GM23338 (cell line): Measurements from ENCODE around the gene TAF11. TPM values are rescaled to one million over a fixed set of nuclear protein-coding genes. Genes with fewer than 3 reads are reported as not detected.

Source experiments
- ATAC-seq: fragments of 200-7000 bp; cut with Tn5 transposase; 3 replicates; pipeline ENCODE4 v1.9.1; 2020
- DNase-seq: peaks from one replicate; pipeline ENCODE4 v3.0.0-alpha.2; 2015; ENCODE audit warnings: low spot score
- H2AFZ ChIP-seq: fragments of 200-600 bp; sonication (generic); 2 replicates; pipeline ENCODE4 v1.8.0; 2016; ENCODE audit warnings: antibody characterized with exemption, mild to moderate bottlenecking, moderate library complexity
- H3F3A ChIP-seq: fragments of 200-600 bp; sonication (generic); replicated peaks from 2 replicates; pipeline ENCODE4 v1.8.0; 2017; ENCODE audit warnings: antibody characterized with exemption, mixed run types, low read depth
- H3K27ac ChIP-seq: fragments of 200-600 bp; sonication (generic); 2 replicates; pipeline ENCODE4 v1.6.1; 2016; ENCODE audit warnings: low read depth
- H3K27me3 ChIP-seq: fragments of 200-600 bp; sonication (generic); 2 replicates; pipeline ENCODE4 v1.8.0; 2016; ENCODE audit warnings: mild to moderate bottlenecking, mixed run types, moderate library complexity; ENCODE audit not compliant: insufficient read depth
- H3K36me3 ChIP-seq: fragments of 200-600 bp; sonication (generic); 2 replicates; pipeline ENCODE4 v1.8.0; 2016; ENCODE audit warnings: mild to moderate bottlenecking; ENCODE audit not compliant: insufficient read depth
- H3K4me1 ChIP-seq: fragments of 200-600 bp; sonication (generic); 2 replicates; pipeline ENCODE4 v1.8.0; 2016; ENCODE audit warnings: mild to moderate bottlenecking, moderate library complexity; ENCODE audit not compliant: insufficient read depth
- H3K4me2 ChIP-seq: fragments of 200-600 bp; sonication (generic); 2 replicates; pipeline ENCODE4 v1.7.1; 2017; ENCODE audit warnings: mixed run types
- H3K4me3 ChIP-seq: fragments of 200-600 bp; sonication (generic); 2 replicates; pipeline ENCODE4 v1.6.1; 2016; ENCODE audit warnings: mixed run types
- H3K79me2 ChIP-seq: fragments of 200-600 bp; sonication (generic); replicated peaks from 2 replicates; pipeline ENCODE4 v1.8.0; 2017; ENCODE audit warnings: mild to moderate bottlenecking; ENCODE audit not compliant: insufficient read depth
- H3K9me2 ChIP-seq: fragments of 200-600 bp; sonication (generic); 2 replicates; pipeline ENCODE4 v1.8.0; 2017; ENCODE audit not compliant: insufficient read depth
- H4K20me1 ChIP-seq: fragments of 200-600 bp; sonication (generic); replicated peaks from 2 replicates; pipeline ENCODE4 v1.8.0; 2017; ENCODE audit warnings: mild to moderate bottlenecking; ENCODE audit not compliant: insufficient read depth
- H3K27ac Mint-ChIP-seq: 2 replicates; pipeline ENCODE4 v1.8.0; 2020; ENCODE audit warnings: inconsistent platforms, mild to moderate bottlenecking, moderate library complexity, mixed read lengths
- H3K27me3 Mint-ChIP-seq: 3 replicates; pipeline ENCODE4 v1.8.0; 2022; ENCODE audit warnings: low read depth, mild to moderate bottlenecking, moderate library complexity, mixed read lengths, inconsistent platforms; ENCODE audit not compliant: insufficient read depth, poor library complexity
- H3K36me3 Mint-ChIP-seq: 3 replicates; pipeline ENCODE4 v1.8.0; 2021; ENCODE audit warnings: low read depth, mild to moderate bottlenecking, inconsistent platforms, moderate library complexity, mixed read lengths
- H3K4me1 Mint-ChIP-seq: 3 replicates; pipeline ENCODE4 v1.8.0; 2020; ENCODE audit warnings: mild to moderate bottlenecking, inconsistent platforms, mixed read lengths
- H3K4me3 Mint-ChIP-seq: 3 replicates; pipeline ENCODE4 v1.8.0; 2021; ENCODE audit warnings: moderate library complexity, mild to moderate bottlenecking, inconsistent platforms, mixed read lengths
- H3K9me3 Mint-ChIP-seq: 3 replicates; pipeline ENCODE4 v1.8.0; 2020; ENCODE audit warnings: moderate library complexity, mild to moderate bottlenecking, inconsistent platforms, mixed read lengths
- CREB1 ChIP-seq: fragments of 250-450 bp; sonication (Bioruptor Pico); IDR thresholded peaks from 2 replicates; pipeline ENCODE4 v1.5.0; 2020; ENCODE audit warnings: low read depth, mild to moderate bottlenecking, moderate library complexity
- EZH2 ChIP-seq: fragments of 200-600 bp; sonication (generic); IDR thresholded peaks from one replicate; pipeline ENCODE4 v1.8.0; 2017; ENCODE audit warnings: antibody characterized with exemption, mild to moderate bottlenecking, low read depth; ENCODE audit not compliant: unreplicated experiment
- EZH2phosphoT487 ChIP-seq: fragments of 200-600 bp; sonication (generic); IDR thresholded peaks from one replicate; pipeline ENCODE4 v1.8.1; 2018; ENCODE audit warnings: antibody characterized with exemption; ENCODE audit not compliant: unreplicated experiment
- JUNB ChIP-seq: IDR thresholded peaks from one replicate; pipeline ENCODE4 v1.6.1; 2016; ENCODE audit warnings: antibody characterized with exemption; ENCODE audit not compliant: unreplicated experiment
- NANOG ChIP-seq: IDR thresholded peaks from 2 replicates; pipeline ENCODE4 v1.6.1; 2016; ENCODE audit warnings: antibody characterized with exemption, borderline replicate concordance
- POLR2AphosphoS5 ChIP-seq: IDR thresholded peaks from 2 replicates; pipeline ENCODE4 v1.6.1; 2016; ENCODE audit warnings: antibody characterized with exemption, low read depth
- STAT1 ChIP-seq: IDR thresholded peaks from one replicate; pipeline ENCODE4 v1.6.1; 2016; ENCODE audit warnings: antibody characterized with exemption; ENCODE audit not compliant: unreplicated experiment
- ZNF114 ChIP-seq: fragments of 250-450 bp; sonication (Bioruptor Pico); IDR thresholded peaks from 2 replicates; pipeline ENCODE4 v1.5.0; 2020; ENCODE audit warnings: mild to moderate bottlenecking, moderate library complexity
- ZNF331 ChIP-seq: fragments of 250-450 bp; sonication (Bioruptor Pico); IDR thresholded peaks from 2 replicates; pipeline ENCODE4 v1.5.0; 2020; ENCODE audit warnings: low read depth, mild to moderate bottlenecking, moderate library complexity
- polyA plus RNA-seq: library from polyadenylated mRNA; unstranded; fragments of >200 nt; fragmentation: Nextera tagmentation; extraction: Ambion mirVana; gene quantifications from 2 replicates; pipeline ENCODE4 v1.2.1, GENCODE V29; 2016
- total RNA-seq: library from RNA; depleted of rRNA; stranded (reverse); fragments of >200 nt; shearing (Covaris generic); gene quantifications from 2 replicates; pipeline ENCODE4 v1.2.3, GENCODE V29; 2014
- TF ChIP-seq, protein P1 (sequence below), 2 experiments: fragments of 200-600 bp in 1 of 2; sonication (generic) in 1 of 2; conservative IDR thresholded peaks; 2 replicates each; pipeline versions ENCODE4 v1.5.1 to v1.6.1; 2016 to 2017; ENCODE audit warnings: antibody characterized with exemption in 2 of 2, low read depth in 2 of 2, mild to moderate bottlenecking in 2 of 2, moderate library complexity in 1 of 2
- TF ChIP-seq, protein P2 (sequence below): fragments of 250-450 bp; sonication (Bioruptor Pico); IDR thresholded peaks from 2 replicates; pipeline ENCODE4 v1.5.0; 2020; ENCODE audit warnings: mild to moderate bottlenecking, moderate library complexity
- TF ChIP-seq, protein P3 (sequence below): IDR thresholded peaks from 2 replicates; pipeline ENCODE4 v1.6.1; 2016; ENCODE audit warnings: antibody characterized with exemption
- TF ChIP-seq, protein P4 (sequence below): IDR thresholded peaks from one replicate; pipeline ENCODE4 v1.6.1; 2018; ENCODE audit warnings: antibody characterized with exemption; ENCODE audit not compliant: unreplicated experiment

TAF11 gene
- total and polyA plus RNA-seq, 2 experiments from 2014 or later, result 51.1 to 65.3 TPM

DNA sequence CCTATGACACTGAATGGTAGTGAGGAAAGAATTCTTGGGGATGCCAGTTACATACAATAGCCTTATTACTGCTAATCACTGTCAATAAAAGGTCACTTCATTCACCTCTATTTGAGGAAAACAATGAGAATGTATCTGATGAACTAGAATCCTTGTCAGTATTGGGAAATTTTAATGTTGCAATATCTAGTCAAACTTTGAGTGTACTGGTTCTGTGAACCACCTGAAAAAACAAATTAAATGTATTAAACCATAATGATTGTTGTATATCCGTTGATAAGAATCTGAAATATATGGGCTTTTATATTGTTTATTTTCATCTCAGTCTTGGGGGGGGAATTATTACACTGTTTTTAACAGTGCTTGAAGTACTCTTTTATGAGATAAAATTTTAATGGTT, 10.6 kb downstream of the TAF11 start:
- no peaks in the 10 kb centered on the region for H3K9me3 Mint-ChIP-seq
- no peak overlapping the region for H3K27ac Mint-ChIP-seq
- no peaks in the 10 kb centered on the region for H3K27me3 Mint-ChIP-seq
- Histone ChIP-seq H3K4me3 (no peak overlapping the region), H3K36me3 (peaks cover 20% of the 10 kb centered on the region; the same call in 1 of the 2 replicates), H3K4me1 (peaks cover 17% of the 10 kb centered on the region), H4K20me1 (no peaks in the 10 kb centered on the region), H3K9me2 (no peaks in the 10 kb centered on the region), H3K27me3 (no peaks in the 10 kb centered on the region), H3K27ac (no peak overlapping the region), H3K4me2 (no peak overlapping the region), H3F3A (no peaks in the 10 kb centered on the region), H2AFZ (no peak overlapping the region), H3K79me2 (peaks cover 7% of the 10 kb centered on the region; the same call in 1 of the 2 replicates)
- H3K36me3 Mint-ChIP-seq, result peaks cover 44% of the 10 kb centered on the region
- H3K4me3 Mint-ChIP-seq, result no peak overlapping the region
- peaks cover 17% of the 10 kb centered on the region; the same call in 2 of the 3 replicates for H3K4me1 Mint-ChIP-seq
- DNase-seq, result no peak
- ATAC-seq, result no peak
- TF ChIP-seq ZNF331 (CRISPR knock-in tag) (no peak), NANOG (no peak), EZH2phosphoT487 (no peak), STAT1 (no peak), EZH2 (no peak), JUNB (no peak), POLR2AphosphoS5 (no peak), ZNF114 (CRISPR knock-in tag) (no peak), CREB1 (CRISPR knock-in tag) (no peak)
- TF ChIP-seq, protein P1, sequence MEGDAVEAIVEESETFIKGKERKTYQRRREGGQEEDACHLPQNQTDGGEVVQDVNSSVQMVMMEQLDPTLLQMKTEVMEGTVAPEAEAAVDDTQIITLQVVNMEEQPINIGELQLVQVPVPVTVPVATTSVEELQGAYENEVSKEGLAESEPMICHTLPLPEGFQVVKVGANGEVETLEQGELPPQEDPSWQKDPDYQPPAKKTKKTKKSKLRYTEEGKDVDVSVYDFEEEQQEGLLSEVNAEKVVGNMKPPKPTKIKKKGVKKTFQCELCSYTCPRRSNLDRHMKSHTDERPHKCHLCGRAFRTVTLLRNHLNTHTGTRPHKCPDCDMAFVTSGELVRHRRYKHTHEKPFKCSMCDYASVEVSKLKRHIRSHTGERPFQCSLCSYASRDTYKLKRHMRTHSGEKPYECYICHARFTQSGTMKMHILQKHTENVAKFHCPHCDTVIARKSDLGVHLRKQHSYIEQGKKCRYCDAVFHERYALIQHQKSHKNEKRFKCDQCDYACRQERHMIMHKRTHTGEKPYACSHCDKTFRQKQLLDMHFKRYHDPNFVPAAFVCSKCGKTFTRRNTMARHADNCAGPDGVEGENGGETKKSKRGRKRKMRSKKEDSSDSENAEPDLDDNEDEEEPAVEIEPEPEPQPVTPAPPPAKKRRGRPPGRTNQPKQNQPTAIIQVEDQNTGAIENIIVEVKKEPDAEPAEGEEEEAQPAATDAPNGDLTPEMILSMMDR (conservative IDR thresholded peaks at IDR 0.05; ENCODE audit: low read depth in 2 of 2), result no peak
- TF ChIP-seq, protein P2, sequence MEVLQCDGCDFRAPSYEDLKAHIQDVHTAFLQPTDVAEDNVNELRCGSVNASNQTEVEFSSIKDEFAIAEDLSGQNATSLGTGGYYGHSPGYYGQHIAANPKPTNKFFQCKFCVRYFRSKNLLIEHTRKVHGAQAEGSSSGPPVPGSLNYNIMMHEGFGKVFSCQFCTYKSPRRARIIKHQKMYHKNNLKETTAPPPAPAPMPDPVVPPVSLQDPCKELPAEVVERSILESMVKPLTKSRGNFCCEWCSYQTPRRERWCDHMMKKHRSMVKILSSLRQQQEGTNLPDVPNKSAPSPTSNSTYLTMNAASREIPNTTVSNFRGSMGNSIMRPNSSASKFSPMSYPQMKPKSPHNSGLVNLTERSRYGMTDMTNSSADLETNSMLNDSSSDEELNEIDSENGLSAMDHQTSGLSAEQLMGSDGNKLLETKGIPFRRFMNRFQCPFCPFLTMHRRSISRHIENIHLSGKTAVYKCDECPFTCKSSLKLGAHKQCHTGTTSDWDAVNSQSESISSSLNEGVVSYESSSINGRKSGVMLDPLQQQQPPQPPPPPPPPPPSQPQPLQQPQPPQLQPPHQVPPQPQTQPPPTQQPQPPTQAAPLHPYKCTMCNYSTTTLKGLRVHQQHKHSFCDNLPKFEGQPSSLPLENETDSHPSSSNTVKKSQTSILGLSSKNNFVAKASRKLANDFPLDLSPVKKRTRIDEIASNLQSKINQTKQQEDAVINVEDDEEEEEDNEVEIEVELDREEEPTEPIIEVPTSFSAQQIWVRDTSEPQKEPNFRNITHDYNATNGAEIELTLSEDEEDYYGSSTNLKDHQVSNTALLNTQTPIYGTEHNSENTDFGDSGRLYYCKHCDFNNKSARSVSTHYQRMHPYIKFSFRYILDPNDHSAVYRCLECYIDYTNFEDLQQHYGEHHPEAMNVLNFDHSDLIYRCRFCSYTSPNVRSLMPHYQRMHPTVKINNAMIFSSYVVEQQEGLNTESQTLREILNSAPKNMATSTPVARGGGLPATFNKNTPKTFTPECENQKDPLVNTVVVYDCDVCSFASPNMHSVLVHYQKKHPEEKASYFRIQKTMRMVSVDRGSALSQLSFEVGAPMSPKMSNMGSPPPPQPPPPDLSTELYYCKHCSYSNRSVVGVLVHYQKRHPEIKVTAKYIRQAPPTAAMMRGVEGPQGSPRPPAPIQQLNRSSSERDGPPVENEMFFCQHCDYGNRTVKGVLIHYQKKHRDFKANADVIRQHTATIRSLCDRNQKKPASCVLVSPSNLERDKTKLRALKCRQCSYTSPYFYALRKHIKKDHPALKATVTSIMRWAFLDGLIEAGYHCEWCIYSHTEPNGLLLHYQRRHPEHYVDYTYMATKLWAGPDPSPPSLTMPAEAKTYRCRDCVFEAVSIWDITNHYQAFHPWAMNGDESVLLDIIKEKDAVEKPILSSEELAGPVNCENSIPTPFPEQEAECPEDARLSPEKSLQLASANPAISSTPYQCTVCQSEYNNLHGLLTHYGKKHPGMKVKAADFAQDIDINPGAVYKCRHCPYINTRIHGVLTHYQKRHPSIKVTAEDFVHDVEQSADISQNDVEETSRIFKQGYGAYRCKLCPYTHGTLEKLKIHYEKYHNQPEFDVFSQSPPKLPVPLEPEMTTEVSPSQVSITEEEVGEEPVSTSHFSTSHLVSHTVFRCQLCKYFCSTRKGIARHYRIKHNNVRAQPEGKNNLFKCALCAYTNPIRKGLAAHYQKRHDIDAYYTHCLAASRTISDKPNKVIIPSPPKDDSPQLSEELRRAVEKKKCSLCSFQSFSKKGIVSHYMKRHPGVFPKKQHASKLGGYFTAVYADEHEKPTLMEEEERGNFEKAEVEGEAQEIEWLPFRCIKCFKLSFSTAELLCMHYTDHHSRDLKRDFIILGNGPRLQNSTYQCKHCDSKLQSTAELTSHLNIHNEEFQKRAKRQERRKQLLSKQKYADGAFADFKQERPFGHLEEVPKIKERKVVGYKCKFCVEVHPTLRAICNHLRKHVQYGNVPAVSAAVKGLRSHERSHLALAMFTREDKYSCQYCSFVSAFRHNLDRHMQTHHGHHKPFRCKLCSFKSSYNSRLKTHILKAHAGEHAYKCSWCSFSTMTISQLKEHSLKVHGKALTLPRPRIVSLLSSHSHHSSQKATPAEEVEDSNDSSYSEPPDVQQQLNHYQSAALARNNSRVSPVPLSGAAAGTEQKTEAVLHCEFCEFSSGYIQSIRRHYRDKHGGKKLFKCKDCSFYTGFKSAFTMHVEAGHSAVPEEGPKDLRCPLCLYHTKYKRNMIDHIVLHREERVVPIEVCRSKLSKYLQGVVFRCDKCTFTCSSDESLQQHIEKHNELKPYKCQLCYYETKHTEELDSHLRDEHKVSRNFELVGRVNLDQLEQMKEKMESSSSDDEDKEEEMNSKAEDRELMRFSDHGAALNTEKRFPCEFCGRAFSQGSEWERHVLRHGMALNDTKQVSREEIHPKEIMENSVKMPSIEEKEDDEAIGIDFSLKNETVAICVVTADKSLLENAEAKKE, result no peak
- TF ChIP-seq, protein P3, sequence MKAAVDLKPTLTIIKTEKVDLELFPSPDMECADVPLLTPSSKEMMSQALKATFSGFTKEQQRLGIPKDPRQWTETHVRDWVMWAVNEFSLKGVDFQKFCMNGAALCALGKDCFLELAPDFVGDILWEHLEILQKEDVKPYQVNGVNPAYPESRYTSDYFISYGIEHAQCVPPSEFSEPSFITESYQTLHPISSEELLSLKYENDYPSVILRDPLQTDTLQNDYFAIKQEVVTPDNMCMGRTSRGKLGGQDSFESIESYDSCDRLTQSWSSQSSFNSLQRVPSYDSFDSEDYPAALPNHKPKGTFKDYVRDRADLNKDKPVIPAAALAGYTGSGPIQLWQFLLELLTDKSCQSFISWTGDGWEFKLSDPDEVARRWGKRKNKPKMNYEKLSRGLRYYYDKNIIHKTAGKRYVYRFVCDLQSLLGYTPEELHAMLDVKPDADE, result no peak
- TF ChIP-seq, protein P4, sequence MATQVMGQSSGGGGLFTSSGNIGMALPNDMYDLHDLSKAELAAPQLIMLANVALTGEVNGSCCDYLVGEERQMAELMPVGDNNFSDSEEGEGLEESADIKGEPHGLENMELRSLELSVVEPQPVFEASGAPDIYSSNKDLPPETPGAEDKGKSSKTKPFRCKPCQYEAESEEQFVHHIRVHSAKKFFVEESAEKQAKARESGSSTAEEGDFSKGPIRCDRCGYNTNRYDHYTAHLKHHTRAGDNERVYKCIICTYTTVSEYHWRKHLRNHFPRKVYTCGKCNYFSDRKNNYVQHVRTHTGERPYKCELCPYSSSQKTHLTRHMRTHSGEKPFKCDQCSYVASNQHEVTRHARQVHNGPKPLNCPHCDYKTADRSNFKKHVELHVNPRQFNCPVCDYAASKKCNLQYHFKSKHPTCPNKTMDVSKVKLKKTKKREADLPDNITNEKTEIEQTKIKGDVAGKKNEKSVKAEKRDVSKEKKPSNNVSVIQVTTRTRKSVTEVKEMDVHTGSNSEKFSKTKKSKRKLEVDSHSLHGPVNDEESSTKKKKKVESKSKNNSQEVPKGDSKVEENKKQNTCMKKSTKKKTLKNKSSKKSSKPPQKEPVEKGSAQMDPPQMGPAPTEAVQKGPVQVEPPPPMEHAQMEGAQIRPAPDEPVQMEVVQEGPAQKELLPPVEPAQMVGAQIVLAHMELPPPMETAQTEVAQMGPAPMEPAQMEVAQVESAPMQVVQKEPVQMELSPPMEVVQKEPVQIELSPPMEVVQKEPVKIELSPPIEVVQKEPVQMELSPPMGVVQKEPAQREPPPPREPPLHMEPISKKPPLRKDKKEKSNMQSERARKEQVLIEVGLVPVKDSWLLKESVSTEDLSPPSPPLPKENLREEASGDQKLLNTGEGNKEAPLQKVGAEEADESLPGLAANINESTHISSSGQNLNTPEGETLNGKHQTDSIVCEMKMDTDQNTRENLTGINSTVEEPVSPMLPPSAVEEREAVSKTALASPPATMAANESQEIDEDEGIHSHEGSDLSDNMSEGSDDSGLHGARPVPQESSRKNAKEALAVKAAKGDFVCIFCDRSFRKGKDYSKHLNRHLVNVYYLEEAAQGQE, result no peak
